NCI-H2227 (cell line): ENCODE data around the gene ENOX1.
A peak's percentile ranks its signal among the peaks of the same experiment; 100 is the strongest.

Experiments used
- DNase-seq: peaks from one replicate; lab custom pipeline; 2025; ENCODE audit not compliant: unreplicated experiment; lab: John Stamatoyannopoulos, UW

ENOX1 gene

GRCh38 chr13:43749503-43749902 is 37.3 kb downstream of the ENOX1 start:
- no peak for DNase-seq

GRCh38 chr13:43744261-43745031 is 42.3 kb downstream of the ENOX1 start:
- DNase-seq: no peak

DNA sequence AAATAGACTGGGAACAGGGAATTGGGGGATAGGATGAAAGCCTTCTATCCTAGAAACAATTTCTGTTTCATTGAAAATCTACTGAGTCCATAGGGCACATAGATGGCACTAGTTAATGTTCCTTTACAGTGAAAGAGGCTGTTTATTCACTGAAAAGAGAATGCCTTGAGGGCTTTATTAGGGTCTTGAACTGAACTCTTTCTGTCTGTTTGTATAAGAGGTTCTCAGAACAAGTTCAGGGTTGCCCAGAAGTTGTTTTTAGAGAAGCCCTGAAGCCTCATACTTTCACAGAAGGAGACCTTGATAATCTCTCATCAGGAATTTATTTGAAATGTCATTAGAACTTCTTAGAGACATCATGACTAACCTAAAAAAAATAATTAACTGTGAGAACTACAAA is 43.9 kb downstream of the ENOX1 start:
- no peak for DNase-seq

DNA sequence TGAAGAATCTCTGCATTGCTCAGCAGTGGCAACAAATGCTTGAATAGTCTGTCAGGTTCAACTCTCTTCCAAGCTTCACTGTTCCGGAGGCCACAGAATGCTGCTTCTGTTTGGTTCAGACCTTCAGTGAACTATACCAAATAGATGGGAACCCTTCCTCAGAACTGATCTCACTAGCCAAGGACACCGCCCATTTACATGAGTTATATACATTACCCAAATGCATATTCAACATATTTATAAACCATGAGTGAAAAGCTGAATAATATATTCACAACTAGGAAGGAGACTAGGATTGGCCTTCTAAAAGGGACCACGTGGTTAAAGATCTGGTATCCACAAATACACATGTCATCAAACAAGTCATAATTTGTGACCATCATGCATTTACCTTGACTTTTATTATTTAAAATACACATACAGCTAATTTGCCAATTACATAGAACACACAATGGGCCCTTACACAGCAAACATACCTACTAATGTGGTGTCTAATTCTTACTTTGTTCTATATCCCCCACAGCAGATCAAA is 49.3 kb downstream of the ENOX1 start:
- DNase-seq: no peak

- peak; percentile 1 for DNase-seq
Measured at GRCh38 chr13:43732726-43733125, 54.0 kb downstream of the ENOX1 start.

GRCh38 chr13:43731296-43731695 is 55.5 kb downstream of the ENOX1 start:
- no peak for DNase-seq

DNA sequence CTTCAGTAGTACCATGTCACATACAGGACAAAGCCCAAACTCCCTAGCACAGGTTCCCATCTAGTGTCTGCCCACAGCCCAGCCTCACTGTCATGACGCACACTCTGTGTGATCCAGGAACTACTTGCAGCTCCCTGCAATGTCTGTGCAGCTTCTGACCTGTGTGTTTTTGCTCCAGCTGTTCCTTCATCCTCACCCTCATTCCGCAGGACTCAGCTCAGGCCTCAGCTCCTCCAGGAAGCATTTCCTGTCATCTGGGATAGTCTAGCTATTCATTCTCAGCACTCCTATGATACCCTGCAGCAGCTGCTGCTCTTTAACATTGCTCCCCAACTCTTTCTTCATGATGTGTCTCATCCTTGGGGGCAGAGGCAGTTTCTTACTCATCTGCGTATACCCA is 56.1 kb downstream of the ENOX1 start:
- no peak for DNase-seq

GRCh38 chr13:43728421-43728820 is 58.4 kb downstream of the ENOX1 start:
- no peak for DNase-seq

DNA sequence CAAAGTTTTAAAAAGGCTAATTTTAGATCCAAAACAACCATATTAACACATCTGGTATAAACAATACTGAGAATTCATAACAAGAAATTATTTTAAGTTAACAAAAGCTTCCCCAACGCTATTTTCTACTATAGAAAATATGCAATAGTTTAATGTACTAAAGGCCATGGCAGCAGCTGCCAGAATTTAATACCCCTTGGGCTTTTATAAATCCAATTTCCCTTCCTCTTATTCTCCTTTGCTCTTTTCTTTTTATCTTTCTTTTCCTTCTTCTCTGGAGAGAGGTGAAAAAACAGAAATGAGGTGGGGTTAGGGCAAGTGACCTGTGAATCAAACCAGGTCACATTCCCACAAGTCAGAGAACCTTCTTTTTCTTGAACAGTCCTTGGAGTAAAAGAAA is 58.9 kb downstream of the ENOX1 start:
- DNase-seq: no peak

- no peak for DNase-seq
Measured at GRCh38 chr13:43725460-43725859, 61.3 kb downstream of the ENOX1 start.

GRCh38 chr13:43720780-43721397 is 65.9 kb downstream of the ENOX1 start:
- DNase-seq: no peak

DNA sequence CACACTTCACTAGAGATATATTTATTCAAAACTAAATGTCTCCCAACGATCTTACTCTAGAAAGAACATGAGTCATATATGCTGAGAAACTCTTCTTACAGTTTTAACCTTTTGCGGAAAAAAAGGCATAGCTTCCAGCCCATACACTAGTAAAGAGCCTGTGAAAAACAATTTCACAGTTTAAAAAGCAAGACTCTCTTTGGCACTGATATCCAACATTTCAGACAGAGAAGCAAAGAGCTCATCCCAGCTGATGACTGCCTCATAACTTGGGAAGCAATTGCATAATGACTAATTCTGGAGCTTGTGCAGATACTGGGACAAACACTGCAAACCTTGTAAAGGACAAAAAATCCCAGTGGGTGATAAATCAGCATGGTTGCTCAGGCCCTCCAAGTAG is 88.0 kb downstream of the ENOX1 start:
- DNase-seq: no peak

DNA sequence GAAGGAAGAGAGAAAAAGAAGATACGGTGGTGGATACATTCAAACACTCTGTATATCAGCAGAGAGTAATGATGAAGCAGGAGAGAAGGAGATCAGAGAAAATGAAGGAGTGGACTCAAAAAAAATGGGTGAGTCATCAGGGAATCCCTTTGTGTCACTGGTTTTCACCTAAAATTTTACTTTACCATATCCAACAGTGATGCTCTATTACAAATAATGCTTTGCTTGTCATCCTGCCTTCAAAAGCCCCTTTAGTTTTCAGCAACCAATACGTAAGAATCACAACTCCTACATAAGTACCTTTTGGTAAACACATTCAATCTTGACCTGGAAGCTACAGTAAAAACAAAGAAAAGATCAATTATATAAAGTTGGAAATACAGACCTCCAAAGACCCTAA is 88.8 kb downstream of the ENOX1 start:
- no peak for DNase-seq

- DNase-seq: no peak
Measured at GRCh38 chr13:43697323-43697722, 89.4 kb downstream of the ENOX1 start.

GRCh38 chr13:43694146-43694664 is 92.6 kb downstream of the ENOX1 start:
- no peak for DNase-seq

DNA sequence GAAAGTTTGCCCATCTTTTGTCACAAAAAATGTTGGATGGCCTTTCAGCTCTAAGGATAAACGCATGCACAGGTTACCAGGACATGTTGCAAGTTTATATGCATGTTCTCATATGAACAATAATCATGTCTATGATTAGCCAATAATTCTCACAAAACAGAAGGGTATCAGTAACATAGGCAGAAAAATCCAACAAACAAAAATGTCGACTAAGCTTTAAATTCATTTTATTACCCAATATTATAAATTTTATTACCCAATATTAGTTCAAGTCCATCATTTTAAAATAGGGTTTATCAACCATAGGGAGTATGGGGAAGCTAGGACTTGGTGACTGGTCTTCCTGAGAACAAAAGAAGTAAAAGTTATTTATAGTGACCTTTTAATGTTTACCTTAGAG is 93.1 kb downstream of the ENOX1 start:
- no peak for DNase-seq

GRCh38 chr13:43688227-43688907 is 98.4 kb downstream of the ENOX1 start:
- DNase-seq: no peak

DNA sequence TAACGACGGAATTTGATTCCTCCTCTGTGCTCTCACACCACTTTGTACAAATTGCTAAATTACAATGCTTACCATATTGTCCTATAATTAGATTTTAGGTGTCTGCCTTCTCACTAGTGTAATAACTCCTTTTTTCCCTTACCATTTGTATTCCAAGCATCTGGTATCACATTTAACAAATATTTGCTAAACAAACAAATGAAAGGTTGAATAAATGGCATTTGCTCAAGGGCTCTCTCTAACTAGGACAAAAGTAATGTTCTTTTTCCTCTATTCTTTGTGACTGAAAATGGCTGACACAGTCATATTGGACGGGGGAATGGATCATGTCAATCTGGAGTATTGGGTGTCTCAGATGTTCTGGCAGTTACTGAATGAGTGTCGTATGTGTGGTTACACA is 99.7 kb downstream of the ENOX1 start:
- DNase-seq: no peak

DNA sequence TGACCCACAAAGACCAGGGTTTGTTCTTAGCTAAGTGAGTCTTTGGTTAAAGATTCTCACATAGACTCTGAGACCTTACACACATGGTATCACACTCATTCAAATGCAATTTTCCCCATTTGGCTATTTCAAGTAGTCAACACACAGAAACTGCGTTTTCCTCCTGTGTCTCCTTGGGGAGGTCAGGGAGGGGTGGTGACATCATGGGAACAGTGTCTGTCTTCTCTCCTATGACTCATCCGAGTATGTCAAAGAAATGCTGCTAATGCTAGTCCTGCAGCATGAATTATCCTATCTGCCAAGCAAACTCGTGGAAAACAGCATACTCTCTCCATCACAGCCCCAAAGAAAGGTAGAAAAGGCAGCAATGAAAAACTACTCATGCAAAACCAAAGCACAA is 100.2 kb downstream of the ENOX1 start:
- DNase-seq: peak; percentile 2

- no peak for DNase-seq
Measured at GRCh38 chr13:43684963-43685725, 101.6 kb downstream of the ENOX1 start.

GRCh38 chr13:43682701-43683100 is 104.1 kb downstream of the ENOX1 start:
- no peak for DNase-seq
